Measurements from ENCODE around the gene MYO16. TPM values are rescaled to one million over a fixed set of nuclear protein-coding genes. Genes with fewer than 3 reads are reported as not detected.
"Not testable (repeated sequence)": the region's sequence is repeated elsewhere in the genome, so short reads cannot be mapped to it uniquely, and the experiment has no call there.

Gene MYO16
- total RNA-seq, 1 donor from 2014 or later, result 0.24 TPM

GRCh38 chr13:108903613-108904012, 274.2 kb downstream of the MYO16 start:
- Histone ChIP-seq H3K4me3 (no peak overlapping the region), H3K9me3 (no peaks in the 10 kb centered on the region), H3K27me3 (ENCODE audit: low read depth) (no peaks in the 10 kb centered on the region), H3K36me3 (no peaks in the 10 kb centered on the region), H3K27ac (no peak overlapping the region), H3K4me1 (no peaks in the 10 kb centered on the region)
- no peak for TF ChIP-seq CTCF (IDR thresholded peaks at IDR 0.05)
- intact Hi-C loops (cut with DNase I), result no loop called here
- ATAC-seq (no peak), DNase-seq (no peak)

- peak; percentile 31 to 53 for ATAC-seq
- no peak for TF ChIP-seq CTCF (IDR thresholded peaks at IDR 0.05)
- intact Hi-C loops (cut with DNase I), result no loop called here
Measured at GRCh38 chr13:108911807-108912206, 282.4 kb downstream of the MYO16 start.

GRCh38 chr13:108913731-108914130, 284.3 kb downstream of the MYO16 start:
- H3K4me1 ChIP-seq, result peaks cover 11% of the 10 kb centered on the region
- DNase-seq; ATAC-seq; intact Hi-C loops (cut with DNase I); H3K9me3 ChIP-seq; H3K27ac ChIP-seq; H3K4me3 ChIP-seq; H3K36me3 ChIP-seq; H3K27me3 ChIP-seq (ENCODE audit: low read depth): not testable (repeated sequence)

More at GRCh38 chr13:108911807-108912206, 282.4 kb downstream of the MYO16 start:
- H3K27me3 ChIP-seq (ENCODE audit: low read depth), result no peaks in the 10 kb centered on the region
- no peaks in the 10 kb centered on the region for H3K36me3 ChIP-seq
- H3K9me3 ChIP-seq, result no peaks in the 10 kb centered on the region
- H3K4me1 ChIP-seq, result peaks cover 11% of the 10 kb centered on the region
- no peak for DNase-seq
- no peak overlapping the region for H3K27ac ChIP-seq
- H3K4me3 ChIP-seq, result no peak overlapping the region

GRCh38 chr13:108915095-108915633, 285.8 kb downstream of the MYO16 start:
- Histone ChIP-seq H3K27ac (peak overlapping the region; percentile 53), H3K4me1 (peaks cover 11% of the 10 kb centered on the region), H3K4me3 (peak overlapping the region; percentile 16), H3K27me3 (ENCODE audit: low read depth) (no peaks in the 10 kb centered on the region), H3K36me3 (no peaks in the 10 kb centered on the region), H3K9me3 (no peaks in the 10 kb centered on the region)
- ATAC-seq (no peak), DNase-seq (no peak)
- TF ChIP-seq CTCF (IDR thresholded peaks at IDR 0.05), result peak; percentile 47
- intact Hi-C loops (cut with DNase I), result no loop called here

- Histone ChIP-seq H3K4me3 (peak overlapping the region; percentile 16), H3K36me3 (no peaks in the 10 kb centered on the region), H3K4me1 (peaks cover 11% of the 10 kb centered on the region), H3K9me3 (no peaks in the 10 kb centered on the region), H3K27me3 (ENCODE audit: low read depth) (no peaks in the 10 kb centered on the region), H3K27ac (peak overlapping the region; percentile 53)
- ATAC-seq, result peak; percentile 82 to 85
- intact Hi-C loops (cut with DNase I), result no loop called here
- peak; percentile 86 for DNase-seq
- TF ChIP-seq CTCF (IDR thresholded peaks at IDR 0.05), result no peak
Measured at GRCh38 chr13:108915634-108916512, 286.5 kb downstream of the MYO16 start.

- Histone ChIP-seq H3K27ac (no peak overlapping the region), H3K9me3 (no peaks in the 10 kb centered on the region), H3K27me3 (ENCODE audit: low read depth) (no peaks in the 10 kb centered on the region), H3K4me1 (peaks cover 11% of the 10 kb centered on the region), H3K36me3 (no peaks in the 10 kb centered on the region), H3K4me3 (no peak overlapping the region)
- no peak for TF ChIP-seq CTCF (IDR thresholded peaks at IDR 0.05)
- DNase-seq (no peak), ATAC-seq (no peak)
- intact Hi-C loops (cut with DNase I), result no loop called here
Measured at GRCh38 chr13:108917581-108917980, 288.2 kb downstream of the MYO16 start.
